Breast epithelium (tissue), 3 donors: Measurements from ENCODE around the gene NAPG.

ENCODE experiments used
- CTCF ChIP-seq, 3 donors: fragments of 450-650 bp; IDR thresholded peaks; one replicate each; pipeline ENCODE4 v1.5.1; 2016 to 2017; ENCODE audit warnings: antibody characterized with exemption in 3 of 3, mild to moderate bottlenecking in 3 of 3, moderate library complexity in 3 of 3
- POLR2AphosphoS5 ChIP-seq, 3 donors: sonication (generic); formaldehyde crosslinking; IDR thresholded peaks; one replicate each; pipeline ENCODE4 v1.6.1; 2017; ENCODE audit warnings: antibody characterized with exemption in 3 of 3

GRCh38 chr18:10543277-10543676, 17.4 kb downstream of the NAPG start:
- TF ChIP-seq CTCF (IDR thresholded peaks at IDR 0.05) (no peak), POLR2AphosphoS5 (IDR thresholded peaks at IDR 0.05) (no peak)
